ENCODE data around the gene MARCHF10. TPM values are rescaled to one million over a fixed set of nuclear protein-coding genes. Genes with fewer than 3 reads are reported as not detected.
"Not testable (repeated sequence)": the region's sequence is repeated elsewhere in the genome, so short reads cannot be mapped to it uniquely, and the experiment has no call there.

The MARCHF10 gene, protein sequence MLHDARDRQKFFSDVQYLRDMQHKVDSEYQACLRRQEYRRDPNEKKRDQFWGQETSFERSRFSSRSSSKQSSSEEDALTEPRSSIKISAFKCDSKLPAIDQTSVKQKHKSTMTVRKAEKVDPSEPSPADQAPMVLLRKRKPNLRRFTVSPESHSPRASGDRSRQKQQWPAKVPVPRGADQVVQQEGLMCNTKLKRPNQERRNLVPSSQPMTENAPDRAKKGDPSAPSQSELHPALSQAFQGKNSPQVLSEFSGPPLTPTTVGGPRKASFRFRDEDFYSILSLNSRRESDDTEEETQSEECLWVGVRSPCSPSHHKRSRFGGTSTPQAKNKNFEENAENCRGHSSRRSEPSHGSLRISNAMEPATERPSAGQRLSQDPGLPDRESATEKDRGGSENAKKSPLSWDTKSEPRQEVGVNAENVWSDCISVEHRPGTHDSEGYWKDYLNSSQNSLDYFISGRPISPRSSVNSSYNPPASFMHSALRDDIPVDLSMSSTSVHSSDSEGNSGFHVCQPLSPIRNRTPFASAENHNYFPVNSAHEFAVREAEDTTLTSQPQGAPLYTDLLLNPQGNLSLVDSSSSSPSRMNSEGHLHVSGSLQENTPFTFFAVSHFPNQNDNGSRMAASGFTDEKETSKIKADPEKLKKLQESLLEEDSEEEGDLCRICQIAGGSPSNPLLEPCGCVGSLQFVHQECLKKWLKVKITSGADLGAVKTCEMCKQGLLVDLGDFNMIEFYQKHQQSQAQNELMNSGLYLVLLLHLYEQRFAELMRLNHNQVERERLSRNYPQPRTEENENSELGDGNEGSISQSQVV
- total RNA-seq (2014; rRNA removed; shearing (Covaris generic); ENCODE audit: low replicate concordance), result not detected in 2 replicates

DNA sequence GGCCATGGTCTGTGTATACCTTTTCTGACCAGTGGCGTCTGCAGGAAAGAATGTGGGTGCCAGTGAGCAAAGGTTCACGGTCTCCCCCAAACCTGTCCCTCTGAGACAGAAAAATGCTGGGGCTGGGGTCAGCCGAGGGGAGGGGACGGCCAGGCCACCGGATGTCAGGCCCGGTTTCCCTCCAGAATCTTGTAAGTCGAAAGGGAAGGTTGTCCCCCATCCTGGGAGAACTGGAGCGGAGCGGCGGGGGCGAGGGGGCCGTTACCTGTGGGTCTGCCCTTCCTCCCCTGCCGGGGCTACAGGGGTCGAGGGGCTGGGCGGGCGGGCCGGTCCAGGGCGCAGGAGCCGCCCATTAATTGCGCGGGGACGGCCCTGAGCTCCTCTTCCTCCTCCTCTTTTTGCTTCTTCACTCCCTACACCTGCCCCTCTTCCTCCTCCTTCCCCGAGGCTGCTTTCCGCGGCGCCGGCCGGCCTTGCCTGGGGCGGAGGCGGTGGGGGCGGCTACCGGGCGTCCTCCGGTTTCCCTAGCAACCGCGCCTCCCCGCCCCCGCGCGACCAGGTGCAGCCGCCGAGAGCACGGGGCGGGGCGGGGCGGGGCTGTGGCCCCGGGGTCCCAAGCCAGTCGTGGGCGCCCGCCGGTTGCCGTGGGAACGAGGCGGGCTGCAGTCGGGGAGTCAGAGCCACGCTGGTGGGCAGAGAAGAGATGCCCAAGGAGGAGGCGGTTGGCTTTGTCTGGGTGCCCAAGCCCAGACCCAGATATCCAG is at the start of gene MARCHF10:
MARCHF10 (minus strand) TSS at position 503 of the 764 bp plus-strand sequence. CDS start 6,579 bp downstream, outside the sequence.
- H3K27me3 ChIP-seq, result no peaks in the 10 kb centered on the region; the same call in 1 of the 2 replicates
- H3K4me3 ChIP-seq, result no peak within 1 kb of the TSS
- H3K9me3 ChIP-seq, result no peaks in the 10 kb centered on the region
- H3K36me3 ChIP-seq, result no peaks in the 10 kb centered on the region
- DNase-seq, result no peak

DNA sequence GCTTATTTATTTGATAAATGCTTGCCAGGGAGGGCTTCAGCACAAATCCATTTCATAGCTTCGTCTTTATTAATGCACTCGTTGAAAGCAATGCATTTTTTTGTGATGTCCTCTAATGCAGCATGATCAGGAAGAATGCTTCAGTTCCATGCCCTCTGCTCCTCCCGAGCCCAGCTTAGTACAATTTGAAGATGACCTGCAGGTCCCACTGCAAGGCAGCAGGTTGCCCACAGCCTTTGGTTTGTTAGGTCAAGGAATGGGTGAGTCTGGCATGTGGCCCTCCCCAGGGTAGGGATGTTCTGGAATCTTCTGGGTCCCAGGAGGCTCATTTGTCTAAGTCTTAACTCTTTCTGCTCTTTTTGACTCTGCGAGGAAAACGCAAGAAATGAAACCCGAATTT is 49.4 kb upstream of the MARCHF10 start:
- no peaks in the 10 kb centered on the region for H3K9me3 ChIP-seq
- no peaks in the 10 kb centered on the region for H3K36me3 ChIP-seq
- DNase-seq, result no peak
- H3K4me3 ChIP-seq, result no peak overlapping the region
- no peaks in the 10 kb centered on the region for H3K27me3 ChIP-seq

GRCh38 chr17:62856594-62856993 is 48.5 kb upstream of the MARCHF10 start:
- Histone ChIP-seq H3K27me3 (no peaks in the 10 kb centered on the region), H3K9me3 (no peaks in the 10 kb centered on the region), H3K36me3 (no peaks in the 10 kb centered on the region), H3K4me3 (no peak overlapping the region)
- DNase-seq, result no peak

GRCh38 chr17:62855156-62855555 is 47.0 kb upstream of the MARCHF10 start:
- H3K9me3 ChIP-seq, result no peaks in the 10 kb centered on the region
- no peaks in the 10 kb centered on the region for H3K27me3 ChIP-seq
- H3K4me3 ChIP-seq, result no peak overlapping the region
- DNase-seq, result no peak
- no peaks in the 10 kb centered on the region for H3K36me3 ChIP-seq

- DNase-seq, result no peak
- Histone ChIP-seq H3K9me3 (no peaks in the 10 kb centered on the region), H3K27me3 (no peaks in the 10 kb centered on the region), H3K36me3 (no peaks in the 10 kb centered on the region), H3K4me3 (no peak overlapping the region)
Observed at GRCh38 chr17:62854098-62854680, 46.1 kb upstream of the MARCHF10 start.

- 0 out of 2 replicates have a peak, but pooled peaks cover 2% of the 10 kb centered on the region for H3K9me3 ChIP-seq
- no peaks in the 10 kb centered on the region for H3K36me3 ChIP-seq
- DNase-seq, result no peak
- no peak overlapping the region for H3K4me3 ChIP-seq
- no peaks in the 10 kb centered on the region for H3K27me3 ChIP-seq
Observed at GRCh38 chr17:62852195-62852594, 44.1 kb upstream of the MARCHF10 start.

DNA sequence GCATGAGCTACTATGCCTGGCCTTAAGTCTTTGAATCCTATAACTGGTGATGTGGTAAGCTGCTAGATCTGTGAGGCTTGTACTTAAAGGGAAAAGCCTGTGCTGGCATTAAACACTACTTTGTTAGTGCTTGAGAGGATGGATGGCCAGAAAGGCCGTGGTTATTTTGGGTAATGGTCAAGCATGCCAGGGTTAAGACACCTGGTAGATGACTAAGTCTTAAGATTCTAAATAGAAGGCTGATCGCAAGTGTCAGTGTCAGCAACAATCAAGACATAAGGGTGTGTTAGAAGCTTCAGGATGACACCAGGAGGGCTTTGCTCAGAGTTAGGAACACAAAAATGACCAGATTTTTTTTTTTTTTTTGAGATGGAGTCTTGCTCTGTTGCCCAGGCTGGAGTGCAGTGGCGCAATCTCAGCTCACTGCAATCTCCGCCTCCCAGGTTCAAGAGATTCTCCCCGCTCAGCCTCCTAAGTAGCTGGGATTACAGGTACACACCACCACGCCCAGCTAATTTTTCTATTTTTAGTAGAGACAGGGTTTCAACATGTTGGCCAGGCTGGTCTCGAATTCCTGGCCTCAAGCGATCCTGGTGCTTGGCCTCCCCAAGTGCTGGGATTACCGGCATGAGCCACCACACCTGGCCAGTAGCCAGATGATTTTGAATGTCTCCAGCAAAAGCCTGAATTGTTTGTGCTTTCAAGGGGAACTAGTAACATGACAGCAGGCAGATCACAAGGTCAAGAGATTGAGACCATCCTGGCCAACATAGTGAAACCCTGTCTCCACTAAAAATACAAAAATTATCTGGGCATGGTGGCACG is 41.7 kb upstream of the MARCHF10 start:
- not testable (repeated sequence) for H3K36me3 ChIP-seq, H3K27me3 ChIP-seq, H3K9me3 ChIP-seq, H3K4me3 ChIP-seq
- DNase-seq, result peak; percentile 46

DNA sequence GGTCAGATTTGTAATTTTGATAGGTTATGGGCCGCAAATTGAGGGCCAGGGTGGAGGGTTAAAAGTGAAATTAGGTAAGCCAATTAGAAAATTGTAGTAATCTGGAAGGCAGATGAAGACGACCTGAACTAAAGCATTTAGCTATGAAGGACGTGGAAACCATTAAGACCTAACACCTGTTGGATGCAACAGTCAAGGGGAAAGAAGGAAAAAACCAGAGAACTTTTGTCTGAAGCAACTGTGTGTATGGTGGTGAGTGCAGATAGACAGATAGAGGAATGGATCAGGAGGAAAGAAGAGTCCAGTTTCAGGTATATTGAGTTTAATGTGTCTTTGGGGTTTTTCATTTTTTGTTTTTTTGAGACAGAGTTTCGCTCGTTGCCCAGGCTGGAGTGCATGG is 40.2 kb upstream of the MARCHF10 start:
- H3K9me3 ChIP-seq, result 0 out of 2 replicates have a peak, but pooled peaks cover 2% of the 10 kb centered on the region
- no peaks in the 10 kb centered on the region for H3K27me3 ChIP-seq
- H3K36me3 ChIP-seq, result no peaks in the 10 kb centered on the region
- DNase-seq, result no peak
- H3K4me3 ChIP-seq, result no peak overlapping the region

DNA sequence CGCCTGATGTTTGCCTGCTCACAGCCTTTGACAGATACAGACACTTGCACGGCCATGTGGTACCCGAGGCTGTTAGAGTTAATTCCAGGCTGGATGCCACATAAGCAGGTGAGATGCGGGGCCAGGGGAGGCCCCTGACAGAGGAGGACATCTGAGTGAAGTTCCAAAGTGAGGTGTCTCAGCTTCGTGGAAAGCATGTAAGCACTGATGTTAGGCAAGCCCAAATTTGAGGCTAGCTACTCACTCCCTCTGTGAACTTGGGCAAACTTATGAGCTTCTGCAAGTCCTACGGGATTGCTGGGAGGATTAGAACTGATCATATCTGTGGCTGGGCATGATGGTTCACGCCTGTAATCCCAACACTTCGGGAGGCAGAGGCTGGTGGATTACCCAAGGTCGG is 39.3 kb upstream of the MARCHF10 start:
- Histone ChIP-seq H3K4me3 (no peak overlapping the region), H3K36me3 (no peaks in the 10 kb centered on the region), H3K27me3 (no peaks in the 10 kb centered on the region), H3K9me3 (0 out of 2 replicates have a peak, but pooled peaks cover 2% of the 10 kb centered on the region)
- no peak for DNase-seq

DNA sequence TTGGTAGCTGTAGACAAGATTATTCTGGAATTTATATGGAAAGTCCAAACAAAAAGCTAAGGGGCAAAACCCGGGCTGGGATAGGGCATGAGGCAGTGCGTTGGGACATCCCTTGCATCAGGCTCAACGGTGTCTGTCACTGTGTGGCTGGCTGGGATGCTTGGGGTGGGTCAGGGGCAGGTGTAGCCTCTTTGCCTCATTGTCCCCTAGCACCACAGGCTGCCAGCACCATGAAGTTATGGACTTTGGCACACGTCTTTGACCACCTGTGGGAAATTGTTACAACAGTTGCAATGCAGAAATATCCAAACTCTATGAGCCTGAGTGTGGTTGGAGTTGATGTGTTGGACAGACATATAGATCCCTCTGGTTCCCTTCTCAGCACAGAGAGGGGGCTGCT is 32.8 kb upstream of the MARCHF10 start:
- no peak overlapping the region for H3K4me3 ChIP-seq
- H3K36me3 ChIP-seq, result no peaks in the 10 kb centered on the region
- no peaks in the 10 kb centered on the region for H3K27me3 ChIP-seq
- peaks cover 8% of the 10 kb centered on the region for H3K9me3 ChIP-seq
- DNase-seq, result no peak

DNA sequence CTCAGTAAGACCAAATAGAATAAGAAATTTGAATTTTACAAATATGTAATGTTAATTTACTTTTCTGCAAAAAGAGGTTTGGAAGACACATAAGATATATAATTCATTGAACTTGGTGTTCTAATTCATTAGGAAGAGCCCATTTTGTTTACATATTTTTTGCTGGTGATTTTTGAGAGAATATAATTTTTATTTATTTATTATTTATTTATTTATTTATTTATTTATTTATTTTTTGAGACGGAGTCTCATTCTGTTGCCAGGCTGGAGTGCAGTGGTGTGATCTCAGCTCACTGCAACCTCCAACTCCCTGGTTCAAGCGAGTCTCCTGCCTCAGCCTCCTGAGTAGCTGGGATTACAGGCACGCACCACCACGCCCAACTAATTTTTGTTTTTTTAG is 25.7 kb upstream of the MARCHF10 start:
- H3K36me3 ChIP-seq, result not testable (repeated sequence)

GRCh38 chr17:62832405-62832804 is 24.3 kb upstream of the MARCHF10 start:
- Histone ChIP-seq H3K9me3 (peaks cover 5% of the 10 kb centered on the region), H3K4me3 (no peak overlapping the region), H3K27me3 (no peaks in the 10 kb centered on the region), H3K36me3 (no peaks in the 10 kb centered on the region)
- no peak for DNase-seq

More for the DNA sequence above, 25.7 kb upstream of the MARCHF10 start:
- not testable (repeated sequence) for H3K27me3 ChIP-seq, H3K4me3 ChIP-seq, H3K9me3 ChIP-seq, DNase-seq

GRCh38 chr17:62831066-62831465 is 23.0 kb upstream of the MARCHF10 start:
- not testable (repeated sequence) for H3K27me3 ChIP-seq, H3K36me3 ChIP-seq, H3K9me3 ChIP-seq, H3K4me3 ChIP-seq, DNase-seq

GRCh38 chr17:62827746-62828485 is 19.8 kb upstream of the MARCHF10 start:
- H3K27me3 ChIP-seq, result no peaks in the 10 kb centered on the region
- no peaks in the 10 kb centered on the region for H3K36me3 ChIP-seq
- DNase-seq, result no peak
- H3K4me3 ChIP-seq, result no peak overlapping the region
- H3K9me3 ChIP-seq, result no peaks in the 10 kb centered on the region

GRCh38 chr17:62826956-62827355 is 18.8 kb upstream of the MARCHF10 start:
- Histone ChIP-seq H3K27me3 (no peaks in the 10 kb centered on the region), H3K36me3 (no peaks in the 10 kb centered on the region), H3K9me3 (no peaks in the 10 kb centered on the region), H3K4me3 (no peak overlapping the region)
- no peak for DNase-seq

All from MG63 (cell line).